Kidney epithelial cell (primary cell): ENCODE results near the gene TXNDC2. TPM values are rescaled to one million over a fixed set of nuclear protein-coding genes. Genes with fewer than 3 reads are reported as not detected.

Experiments
- DNase-seq: peaks from one replicate; pipeline ENCODE4 v3.0.0-alpha.2; 2010; ENCODE audit warnings: low read depth
- H3K27me3 ChIP-seq: 2 replicates; pipeline ENCODE4 v1.6.0; 2011; ENCODE audit warnings: low read length; ENCODE audit not compliant: control insufficient read depth, insufficient read depth
- H3K36me3 ChIP-seq: 2 replicates; pipeline ENCODE4 v1.5.1; 2011; ENCODE audit warnings: low read length; ENCODE audit not compliant: control insufficient read depth, insufficient read depth
- H3K4me3 ChIP-seq: 2 replicates; pipeline ENCODE4 v1.5.1; 2011; ENCODE audit warnings: low read depth, mild to moderate bottlenecking, control low read depth, low read length
- CTCF ChIP-seq: IDR thresholded peaks from 2 replicates; pipeline ENCODE4 v1.5.1; 2011; ENCODE audit warnings: mild to moderate bottlenecking, moderate library complexity, low read length, control low read depth, inconsistent platforms; ENCODE audit not compliant: insufficient read depth, poor library complexity, severe bottlenecking
- total RNA-seq: library from RNA; depleted of rRNA; stranded (reverse); fragments of >200 nt; gene quantifications from 2 replicates; pipeline ENCODE4 v1.2.3, GENCODE V29; 2015

TXNDC2 gene
- total RNA-seq, 1 donor from 2014 or later: not detected

DNA sequence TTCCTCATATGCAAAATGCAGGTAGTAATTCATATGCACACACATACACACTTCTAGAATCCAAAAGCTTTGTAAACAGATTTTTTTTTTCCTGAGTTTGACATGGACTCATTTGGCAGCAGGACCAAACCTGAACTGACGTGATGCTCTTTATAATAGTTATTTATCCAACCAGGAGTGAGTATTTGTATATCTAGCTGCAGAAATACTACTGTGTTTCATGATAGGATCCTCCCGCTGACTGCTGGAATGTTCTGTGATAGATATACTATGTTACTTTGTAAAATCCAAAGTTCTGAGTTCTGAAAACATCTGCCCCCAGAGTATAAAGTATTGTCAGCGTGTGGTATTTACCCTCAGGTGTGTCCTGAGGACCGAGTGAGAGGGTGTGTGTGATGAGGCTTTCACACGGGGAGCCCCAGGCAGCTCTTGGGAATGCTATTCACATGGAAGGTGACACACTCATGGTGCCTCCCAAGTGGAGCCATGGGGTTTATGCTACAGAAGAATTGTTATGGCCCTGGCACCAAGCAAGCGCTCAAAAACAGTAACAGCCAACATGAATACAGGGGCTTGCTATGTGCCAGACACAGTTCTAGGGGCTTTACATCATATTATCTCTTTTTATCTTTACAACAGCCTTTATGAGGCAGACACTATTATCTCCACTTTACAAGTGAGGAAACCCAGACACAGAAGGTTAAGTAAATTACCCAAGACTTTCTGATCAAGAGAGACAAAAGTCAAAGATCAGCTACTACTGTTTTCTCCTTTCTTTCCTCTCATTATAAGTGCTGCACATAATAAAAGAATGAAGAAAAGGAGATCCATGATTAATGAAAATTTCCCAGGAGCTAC lies 16.7 kb upstream of the TXNDC2 start:
- TF ChIP-seq CTCF: no peak
- no peak for DNase-seq
- no peaks in the 10 kb centered on the region for H3K36me3 ChIP-seq

DNA sequence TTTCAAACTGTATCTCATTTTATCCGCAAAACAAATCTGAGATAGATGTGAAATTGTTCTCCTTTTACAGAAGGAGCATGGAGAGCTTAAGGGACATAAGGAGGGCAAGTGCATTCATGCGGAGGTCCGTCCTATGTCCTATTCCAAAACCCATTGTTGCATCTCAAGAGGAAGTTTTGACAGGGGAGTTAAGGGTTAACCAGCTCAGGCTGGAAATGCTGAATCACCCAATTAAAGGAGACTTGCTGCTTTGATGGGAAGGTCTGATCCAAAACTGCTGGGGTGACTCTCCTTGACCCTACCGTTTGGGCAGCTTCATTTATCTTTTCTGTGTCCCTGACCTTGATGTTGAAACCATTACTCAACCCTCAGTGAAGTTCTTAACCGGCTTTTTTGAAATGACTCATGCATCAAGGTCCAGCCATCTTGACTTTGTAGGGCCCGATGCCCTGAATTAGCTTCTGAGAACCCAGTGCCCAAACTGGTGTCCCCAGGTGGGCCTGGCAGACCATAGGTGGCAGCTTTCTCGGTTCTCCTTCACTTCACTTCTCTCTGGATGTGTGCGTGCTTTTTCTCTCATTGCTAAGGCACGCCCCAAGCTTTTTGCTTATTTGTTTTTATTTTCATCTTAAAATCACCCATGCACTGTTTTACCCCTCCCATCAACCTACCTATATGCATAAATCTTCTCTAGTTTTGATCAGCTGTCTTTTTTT lies 15.9 kb upstream of the TXNDC2 start:
- no peak overlapping the region for H3K4me3 ChIP-seq
- no peaks in the 10 kb centered on the region for H3K27me3 ChIP-seq
- no peak for DNase-seq
- no peaks in the 10 kb centered on the region for H3K36me3 ChIP-seq
- no peak for TF ChIP-seq CTCF

More for the DNA sequence above, 16.7 kb upstream of the TXNDC2 start:
- H3K4me3 ChIP-seq: no peak overlapping the region
- H3K27me3 ChIP-seq: no peaks in the 10 kb centered on the region

DNA sequence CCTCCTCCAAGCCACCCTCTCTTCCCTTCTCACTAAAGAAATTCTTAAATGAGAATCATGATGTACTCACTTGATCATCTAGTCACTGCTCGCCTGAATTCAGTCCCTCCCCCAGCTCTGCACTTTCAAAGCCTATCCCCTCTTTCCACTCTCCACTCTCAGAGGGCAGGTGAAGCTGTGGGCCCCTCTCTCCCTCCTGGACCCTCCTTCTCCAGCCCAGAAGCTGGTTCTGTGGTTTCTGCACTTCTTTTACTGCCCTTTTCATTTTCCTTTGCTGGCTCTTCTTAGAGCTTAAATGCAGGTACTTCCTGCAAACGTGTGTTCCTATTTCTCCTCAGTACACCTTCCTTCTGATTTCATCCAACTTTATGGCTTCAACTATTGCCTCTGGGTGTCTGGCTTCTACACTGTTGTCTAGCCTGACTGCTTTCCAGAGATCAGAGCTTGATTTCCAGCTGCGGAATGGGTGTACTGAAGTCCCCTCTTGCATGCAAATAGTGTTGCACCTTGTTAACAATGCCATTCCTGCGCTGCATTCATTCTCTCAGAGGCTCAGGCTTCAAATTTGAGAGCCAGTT lies 15.3 kb upstream of the TXNDC2 start:
- TF ChIP-seq CTCF: no peak
- Histone ChIP-seq H3K4me3 (no peak overlapping the region), H3K36me3 (no peaks in the 10 kb centered on the region), H3K27me3 (no peaks in the 10 kb centered on the region)
- no peak for DNase-seq

GRCh38 chr18:9871244-9871746 lies 14.5 kb upstream of the TXNDC2 start:
- H3K36me3 ChIP-seq: no peaks in the 10 kb centered on the region
- no peak for TF ChIP-seq CTCF
- H3K4me3 ChIP-seq: no peak overlapping the region
- DNase-seq: no peak
- H3K27me3 ChIP-seq: no peaks in the 10 kb centered on the region

GRCh38 chr18:9872823-9873222 lies 12.9 kb upstream of the TXNDC2 start:
- no peaks in the 10 kb centered on the region for H3K27me3 ChIP-seq
- no peak overlapping the region for H3K4me3 ChIP-seq
- no peaks in the 10 kb centered on the region for H3K36me3 ChIP-seq
- DNase-seq: no peak
- TF ChIP-seq CTCF: no peak
